Measurements from ENCODE around the gene SURF1.

GRCh38 chr9:133351526-133351907, 4.8 kb downstream of the SURF1 start:
- TF ChIP-seq CTCF (IDR thresholded peaks at IDR 0.05) = no peak
- TF ChIP-seq POLR2A (IDR thresholded peaks at IDR 0.05) = no peak
- no peak for TF ChIP-seq POLR2AphosphoS5 (IDR thresholded peaks at IDR 0.05)
